T1000 (cell line): ENCODE data around the gene KRT73.

Source experiments
- DNase-seq: peaks from one replicate; lab custom pipeline; 2025; ENCODE audit warnings: mixed read lengths; lab: John Stamatoyannopoulos, UW

The KRT73 gene

DNA sequence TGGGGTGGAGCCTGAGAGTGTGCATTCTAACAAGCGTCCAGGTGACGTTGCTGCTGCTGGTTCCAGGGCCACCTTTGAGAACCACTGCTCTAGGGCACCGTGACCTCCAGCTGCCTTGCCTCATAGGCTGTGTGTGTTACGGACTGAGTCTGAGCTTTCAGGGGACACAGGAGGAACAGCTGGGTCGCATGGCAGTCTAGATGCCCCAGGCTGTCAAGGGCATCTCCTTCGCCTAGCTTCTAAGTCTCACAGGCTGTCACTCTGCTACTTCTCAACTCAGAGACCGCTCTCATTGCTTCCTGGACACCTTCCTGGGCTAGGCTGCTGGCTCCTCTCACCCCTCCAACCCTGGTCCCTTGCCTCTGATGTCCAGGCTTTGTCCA, 965 bp downstream of the KRT73 start:
- DNase-seq: no peak

DNA sequence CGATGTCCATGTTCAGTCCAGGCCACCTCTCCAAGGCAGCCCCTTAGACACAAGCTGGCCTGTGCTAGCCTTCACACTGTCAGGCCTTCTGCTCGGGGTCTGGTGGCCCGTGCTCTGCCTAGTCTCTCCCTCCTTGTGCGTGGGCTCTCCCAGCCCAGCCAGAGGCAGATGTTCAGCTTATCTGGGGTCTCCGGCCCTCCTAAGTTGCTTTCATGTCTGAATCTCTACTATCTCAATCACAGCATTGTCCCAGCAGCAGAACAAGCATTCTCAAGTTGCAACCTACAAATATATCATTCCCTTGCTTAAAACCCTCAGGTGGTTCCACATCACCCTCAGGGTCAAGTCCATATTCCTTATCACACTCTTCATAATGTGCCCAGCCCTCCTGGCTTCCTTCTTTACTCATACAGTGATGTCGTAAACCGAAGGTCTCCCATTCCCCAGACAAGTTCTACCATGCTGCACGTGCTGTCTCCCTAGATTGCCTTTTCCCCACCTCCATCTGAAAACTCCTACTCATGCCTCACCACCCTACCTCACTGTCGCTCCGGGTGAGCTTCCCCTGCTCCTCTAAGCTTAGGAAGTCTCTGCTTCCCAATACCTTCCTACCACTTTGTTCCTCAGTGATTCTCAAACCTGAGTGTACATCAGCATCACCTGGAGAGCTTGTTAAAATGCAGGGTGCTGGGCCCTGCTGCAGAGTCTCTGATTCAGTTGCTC, 1.5 kb downstream of the KRT73 start:
- no peak for DNase-seq

DNA sequence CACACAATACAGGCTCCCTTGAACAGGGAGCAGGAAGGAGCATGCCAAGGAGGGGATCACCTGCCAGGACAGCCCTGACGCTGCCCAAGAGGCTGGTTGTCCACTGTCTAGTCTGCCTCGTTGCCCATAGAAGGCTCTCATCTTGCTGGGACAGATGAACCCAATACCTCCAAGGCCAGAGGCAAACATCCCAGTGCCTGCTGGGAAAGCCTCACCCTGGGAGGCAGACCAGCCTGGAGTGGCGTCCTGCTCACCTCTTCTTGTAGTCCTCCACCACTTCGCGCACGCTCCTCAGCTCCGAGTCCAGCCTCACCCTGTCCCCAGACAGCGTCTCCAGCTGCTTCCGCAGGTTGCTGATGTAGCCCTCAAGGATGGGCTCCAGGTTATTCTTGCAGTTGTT, 2.4 kb downstream of the KRT73 start:
- no peak for DNase-seq

- DNase-seq: no peak
Observed at GRCh38 chr12:52615208-52615868, 3.0 kb downstream of the KRT73 start.

DNA sequence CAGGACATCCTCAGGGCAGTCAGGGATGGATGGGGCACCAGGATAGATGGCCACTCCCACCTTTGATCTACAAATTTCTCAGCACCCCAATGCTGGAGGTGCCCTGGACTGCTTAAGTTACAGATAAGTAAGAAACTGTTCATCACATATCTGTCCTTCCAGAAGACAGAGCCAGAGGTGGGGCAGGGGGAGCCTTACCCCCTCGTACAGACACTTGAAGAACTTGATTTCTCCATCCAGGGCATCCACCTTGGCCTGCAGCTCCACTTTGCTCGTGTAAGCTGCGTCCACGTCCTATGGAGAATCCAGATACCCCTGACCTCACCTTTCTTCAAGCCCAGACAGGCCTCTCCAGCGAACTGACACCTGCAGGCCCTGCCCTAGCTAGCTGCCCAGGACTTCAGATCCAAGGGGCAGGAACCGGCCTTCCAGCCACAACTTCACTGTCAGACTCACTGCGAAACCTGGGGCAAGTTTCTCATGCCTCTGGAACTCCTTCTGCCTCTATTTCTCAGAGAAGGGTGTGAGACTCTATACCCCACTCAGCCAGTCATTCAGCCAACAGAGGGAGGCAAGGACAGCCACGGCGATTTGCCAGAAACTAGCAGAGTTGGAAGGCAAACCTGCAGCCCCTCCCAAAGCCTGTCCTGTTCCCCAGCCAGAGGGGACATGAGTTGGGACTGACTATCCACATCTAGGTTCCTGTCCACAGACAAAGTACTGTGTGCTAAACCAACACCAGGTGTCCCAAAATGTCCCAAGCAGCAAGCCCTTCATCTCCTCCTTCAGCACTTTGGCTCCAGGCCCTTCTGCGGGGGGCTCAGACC, 3.8 kb downstream of the KRT73 start:
- DNase-seq: no peak

DNA sequence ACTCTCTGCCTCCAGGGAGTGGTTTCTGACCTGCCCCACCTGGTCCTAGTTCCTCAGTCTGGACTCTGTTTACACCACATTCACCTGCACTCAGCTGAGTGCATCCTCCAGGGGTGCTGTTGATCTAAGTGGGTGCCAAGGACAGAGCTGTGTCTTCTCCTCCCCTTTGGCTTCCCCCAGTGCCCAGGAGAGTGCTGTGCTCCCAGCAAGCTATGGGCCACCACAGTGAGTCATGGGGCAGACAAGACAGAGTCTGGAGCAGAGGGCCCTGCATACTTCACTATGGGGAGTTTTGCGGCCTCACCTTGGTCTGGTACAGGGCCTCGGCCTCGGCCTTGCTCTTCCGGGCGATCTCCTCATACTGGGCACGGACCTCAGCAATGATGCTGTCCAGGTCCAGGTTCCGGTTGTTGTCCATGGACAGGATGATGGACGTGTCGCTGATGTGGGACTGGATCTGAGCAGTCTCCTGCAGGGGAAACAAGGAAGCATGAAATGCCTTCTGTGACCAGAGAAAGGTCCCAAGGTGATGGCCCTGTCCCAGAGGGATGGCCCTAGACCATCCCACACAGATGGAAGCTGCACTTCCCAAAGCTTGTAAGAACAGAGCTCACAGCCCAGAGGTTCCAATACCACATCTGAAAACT, 4.9 kb downstream of the KRT73 start:
- no peak for DNase-seq

DNA sequence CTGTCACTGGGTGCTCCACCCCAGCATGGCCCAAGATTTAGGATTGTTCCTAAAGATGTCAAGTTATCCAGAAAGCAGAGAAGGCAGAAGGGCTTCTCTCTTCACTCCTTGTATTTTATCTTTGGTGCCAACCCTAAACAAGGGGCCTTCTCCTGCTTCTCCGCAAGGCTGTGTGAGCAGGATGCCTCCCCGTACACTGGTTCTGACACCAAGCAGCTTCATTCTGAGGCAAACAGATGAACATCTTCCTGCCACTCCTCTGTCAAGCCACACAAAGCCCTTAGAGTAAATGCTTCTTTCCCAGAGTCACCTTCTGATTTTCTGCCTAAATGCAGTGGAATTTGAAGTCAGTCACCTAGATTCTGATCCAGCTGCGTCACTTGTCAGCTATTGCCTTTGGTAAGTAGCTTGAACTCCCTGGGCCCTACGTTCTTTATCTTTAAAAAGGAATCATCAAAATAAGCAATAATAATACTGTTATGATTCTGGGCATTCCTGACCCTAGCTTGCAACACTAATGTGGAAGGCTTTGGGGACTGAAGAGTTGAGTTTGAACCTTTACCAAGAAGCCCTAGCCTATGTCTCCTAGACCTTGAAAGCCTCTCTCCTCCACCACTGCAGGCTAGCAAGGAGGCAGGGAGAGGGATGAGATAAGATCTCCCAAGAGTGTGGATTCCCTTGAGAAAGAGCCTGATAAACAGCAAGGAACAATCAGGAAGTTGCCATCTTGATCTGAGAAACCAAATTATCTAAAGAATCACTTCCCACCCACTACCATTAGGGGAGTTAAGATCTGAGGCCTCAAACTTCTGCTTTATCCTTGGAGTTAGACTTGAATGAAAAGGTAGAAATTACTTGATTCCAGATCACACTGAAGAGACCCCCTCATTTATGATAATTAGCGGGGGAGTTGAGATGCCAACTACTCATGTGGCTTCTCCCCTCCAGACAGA, 5.7 kb downstream of the KRT73 start:
- no peak for DNase-seq

DNA sequence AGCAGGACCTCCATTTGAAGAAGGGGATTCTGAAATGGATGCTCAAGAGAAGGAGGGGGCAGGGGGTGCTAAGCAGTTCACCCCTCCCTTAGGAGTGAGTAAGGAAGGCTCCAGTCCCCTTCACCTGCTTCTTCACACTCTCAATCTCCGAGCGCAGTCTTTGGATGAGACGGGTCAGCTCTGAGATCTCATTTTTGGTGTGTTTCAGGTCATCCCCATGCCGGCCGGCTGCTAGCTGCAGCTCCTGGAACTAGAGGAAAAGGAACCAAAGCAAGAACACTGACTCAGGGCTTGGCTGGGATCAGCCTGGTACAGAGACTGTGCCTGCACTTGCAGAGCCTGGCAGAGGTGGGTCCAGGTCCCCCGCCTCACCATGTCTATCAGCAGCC, 7.3 kb downstream of the KRT73 start:
- DNase-seq: no peak

DNA sequence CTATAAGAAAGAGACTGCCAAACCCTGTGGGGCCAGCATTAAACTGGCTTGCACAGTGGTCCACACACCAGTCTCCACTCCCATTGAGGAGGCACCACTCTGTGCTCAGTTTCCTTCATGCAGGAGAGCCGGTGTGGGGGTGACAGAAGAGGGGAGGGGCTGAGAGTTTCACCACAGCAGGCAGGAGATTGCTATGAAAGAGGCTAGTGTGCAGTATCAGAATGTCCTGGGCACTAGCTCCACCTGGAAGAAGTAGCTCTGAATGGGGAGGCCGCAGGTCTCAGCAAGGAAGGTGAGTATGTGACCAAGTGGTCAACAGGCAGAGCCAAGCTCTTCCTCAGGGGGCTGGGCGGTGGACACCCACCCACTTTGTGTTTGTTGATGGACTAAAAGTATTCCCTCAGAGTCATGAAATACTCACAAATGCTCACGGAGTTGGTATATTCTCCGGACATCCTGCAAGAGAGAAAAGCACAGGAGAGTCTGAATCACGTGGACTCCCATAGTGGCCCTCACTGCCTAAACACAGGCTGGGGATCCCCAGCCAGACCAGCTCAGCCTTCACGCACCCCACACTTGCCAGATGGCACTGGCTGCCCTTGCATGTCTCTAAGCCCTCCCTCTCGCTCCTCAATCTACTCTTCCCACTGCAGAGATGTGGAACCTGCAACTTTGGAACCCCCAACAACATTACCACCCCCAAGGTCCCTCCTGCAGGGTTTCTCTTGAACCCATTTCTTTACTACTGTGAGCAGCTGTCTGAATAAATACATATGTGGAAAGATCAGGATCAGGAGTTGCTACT, 9.3 kb downstream of the KRT73 start:
- no peak for DNase-seq

DNA sequence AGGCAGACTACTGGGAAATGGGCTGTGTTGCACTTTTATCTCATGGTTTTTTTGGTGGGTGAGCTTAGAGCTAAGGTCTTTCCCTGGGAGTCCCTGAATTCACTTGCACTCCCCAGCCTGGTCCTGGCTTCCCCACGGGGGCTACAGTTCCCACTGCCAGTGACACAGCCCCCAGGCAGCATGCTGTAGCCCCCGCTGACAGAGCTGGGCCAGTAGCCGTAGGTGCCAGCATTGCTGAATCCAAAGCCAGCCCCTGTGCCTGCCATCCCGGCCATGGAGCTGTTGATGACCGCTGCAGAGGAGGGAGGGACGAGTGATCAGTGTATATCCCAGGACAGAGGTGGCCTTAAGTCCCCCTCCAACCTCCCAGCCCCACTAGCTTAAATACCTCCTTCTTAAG, 10.2 kb downstream of the KRT73 start:
- no peak for DNase-seq

- no peak for DNase-seq
Observed at GRCh38 chr12:52607314-52607713, 11.0 kb downstream of the KRT73 start.

- no peak for DNase-seq
Observed at GRCh38 chr12:52606581-52607218, 11.7 kb downstream of the KRT73 start.

DNA sequence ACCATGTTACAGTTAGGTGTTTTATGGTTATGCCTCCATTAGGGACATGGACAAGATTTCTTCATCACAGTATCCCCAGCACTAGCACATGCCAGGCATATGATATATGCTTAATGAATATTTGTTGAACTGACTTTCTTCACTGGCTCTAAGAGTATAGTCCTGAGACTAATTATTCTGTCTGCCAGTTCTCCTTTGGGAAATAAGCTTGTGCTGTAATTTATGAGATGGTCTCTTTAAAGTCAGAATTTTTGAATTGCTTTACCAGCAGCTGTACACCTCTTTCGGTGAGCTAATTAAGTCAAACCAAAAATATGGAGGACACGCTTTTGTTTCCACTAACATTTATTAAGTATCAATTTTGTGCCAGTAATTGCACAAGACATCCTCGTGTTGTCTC, 12.3 kb downstream of the KRT73 start:
- no peak for DNase-seq

DNA sequence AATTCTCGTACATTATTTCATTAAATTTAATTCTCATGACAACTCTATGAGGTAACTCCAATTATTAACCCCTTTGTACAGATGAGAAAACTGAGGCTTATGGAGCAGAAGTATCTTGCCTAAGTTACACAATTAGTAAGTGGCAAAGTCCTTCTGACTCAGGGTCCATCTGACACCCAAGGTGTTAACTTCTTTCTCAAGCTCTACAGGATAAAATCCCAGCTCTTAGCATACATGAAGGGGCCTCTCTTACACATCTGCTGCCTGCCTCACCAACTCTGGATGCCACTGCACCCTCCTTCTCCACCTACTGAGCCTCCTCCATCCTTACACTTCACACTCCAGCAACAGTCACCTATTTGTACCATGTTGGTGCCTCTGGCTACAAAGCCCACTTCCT, 12.8 kb downstream of the KRT73 start:
- no peak for DNase-seq

- no peak for DNase-seq
Observed at GRCh38 chr12:52604859-52605258, 13.5 kb downstream of the KRT73 start.

DNA sequence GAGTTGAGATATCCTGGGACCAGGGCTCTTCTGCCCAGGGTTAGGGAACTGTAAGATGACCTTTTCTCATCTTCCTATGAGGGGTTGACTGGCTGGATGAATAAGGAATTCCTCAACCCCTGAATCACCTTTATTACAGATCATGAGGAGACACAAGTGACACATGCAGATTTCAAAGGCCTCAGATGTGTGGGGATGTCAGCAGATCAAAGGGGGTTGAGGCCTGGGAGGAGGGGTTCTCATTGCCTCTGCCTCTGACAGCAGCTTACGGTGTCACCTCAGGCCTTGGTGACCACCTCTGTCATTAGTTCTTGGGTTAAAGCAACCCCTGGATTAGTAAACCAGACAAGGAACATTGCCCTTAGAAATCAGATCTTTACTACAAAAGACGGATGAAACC, 15.0 kb downstream of the KRT73 start:
- DNase-seq: no peak

- no peak for DNase-seq
Observed at GRCh38 chr12:52602552-52602951, 15.8 kb downstream of the KRT73 start.

DNA sequence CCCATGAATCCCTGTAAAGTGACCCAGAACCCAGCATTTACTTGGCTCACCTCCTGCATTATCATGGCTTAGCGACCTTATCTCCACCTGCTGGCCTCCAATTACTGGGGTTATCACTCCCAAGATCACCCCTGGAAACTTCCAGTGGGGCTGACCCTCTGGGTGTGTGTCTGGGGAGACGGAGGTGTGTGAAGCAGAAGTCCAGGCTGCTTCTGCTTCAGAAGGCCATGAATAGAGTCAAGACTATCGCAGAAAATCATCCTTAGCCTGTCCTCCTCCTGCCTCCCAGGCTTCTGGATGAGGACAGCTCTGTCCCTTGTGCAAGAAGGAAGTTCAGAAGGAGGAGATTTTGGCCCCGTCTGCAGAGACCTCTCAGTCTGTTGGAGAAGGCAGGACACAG, 16.7 kb downstream of the KRT73 start:
- no peak for DNase-seq

DNA sequence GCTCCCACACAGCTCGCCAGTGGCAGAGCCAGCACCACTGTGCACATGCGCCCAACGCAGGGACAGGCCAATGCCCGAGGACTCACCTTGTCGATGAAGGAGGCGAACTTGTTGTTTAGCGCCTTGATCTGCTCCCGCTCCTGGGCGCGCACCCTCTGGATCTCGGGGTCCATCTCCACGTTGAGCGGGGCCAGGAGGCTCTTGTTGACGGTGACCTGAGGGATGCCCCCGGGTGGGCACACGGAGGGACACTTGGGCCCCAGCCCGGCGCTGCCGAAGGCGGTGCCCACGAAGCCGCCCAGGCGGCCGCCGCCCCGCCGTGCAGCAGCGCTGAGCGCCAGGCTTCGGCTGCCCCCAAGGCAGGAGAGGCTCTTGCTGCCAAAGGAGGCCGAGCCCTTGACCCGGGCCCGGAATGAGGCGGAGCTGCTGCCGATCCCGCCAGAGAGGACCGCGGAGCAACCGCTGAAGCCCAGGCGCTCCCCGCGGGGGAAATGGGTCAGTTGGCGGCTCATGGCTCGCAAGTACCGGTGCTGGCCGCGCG, 17.3 kb downstream of the KRT73 start, which contains the start of gene KRT72:
KRT72 (minus strand) TSS at position 523 of the 541 bp plus-strand sequence; CDS start at position 512, 11 bp downstream.
- DNase-seq: no peak

GRCh38 chr12:52600475-52600874, 17.9 kb downstream of the KRT73 start:
- no peak for DNase-seq
